H1 (cell line): Measurements from ENCODE around the gene RNF225. TPM values are rescaled to one million over a fixed set of nuclear protein-coding genes. Genes with fewer than 3 reads are reported as not detected.

Source experiments
- RNF2 ChIP-seq: fragments of 200-900, 300-1000 bp; sonication (generic); IDR thresholded peaks from 2 replicates; pipeline ENCODE4 v1.7.1; 2016; ENCODE audit warnings: borderline replicate concordance, low read depth, mild to moderate bottlenecking, antibody characterized with exemption, low read length; ENCODE audit not compliant: poor library complexity, severe bottlenecking; ENCODE audit errors: missing control alignments
- SRF ChIP-seq: IDR thresholded peaks from 2 replicates; pipeline ENCODE4 v1.6.1; 2011; ENCODE audit warnings: mild to moderate bottlenecking, low read depth, low read length, moderate library complexity
- polyA plus RNA-seq, 7 experiments: library from polyadenylated mRNA; depleted of rRNA in 3 of 7; stranded (reverse) in 5 of 7; unstranded in 2 of 7; fragments of >200 nt in 5 of 7; fragments of 200-250 nt in 2 of 7; gene quantifications; 1 replicate in 5 of 7; 2 replicates in 1 of 7; 4 replicates in 1 of 7; pipeline versions ENCODE4 v1.2.1 to v1.2.3, GENCODE V29; 2011 to 2013; ENCODE audit warnings: missing spikeins in 2 of 7, mixed read lengths in 2 of 7
- total RNA-seq: library from RNA; stranded (reverse); fragmentation: NEBNext Ultra II Directional; extraction: Animal tissue kit (Norgen Biotek cat#: 25700); gene quantifications from 2 replicates; pipeline ENCODE4 v1.2.1, GENCODE V29; 2021
- TF ChIP-seq, protein P1 (sequence below), 3 experiments: IDR thresholded peaks; 1 replicate in 2 of 3; 2 replicates in 1 of 3; pipeline versions ENCODE4 v1.5.1 to v1.6.1; 2011; ENCODE audit warnings: low read length in 3 of 3, mild to moderate bottlenecking in 3 of 3, inconsistent platforms in 2 of 3, low read depth in 1 of 3, moderate library complexity in 1 of 3; ENCODE audit not compliant: insufficient read depth in 1 of 3; ENCODE audit errors: control extremely low read depth in 1 of 3
- TF ChIP-seq, protein P2 (sequence below): fragments of 300-600 bp; sonication (generic); IDR thresholded peaks from 2 replicates; pipeline ENCODE4 v1.7.1; 2012; ENCODE audit warnings: low read length, moderate library complexity, mild to moderate bottlenecking, inconsistent platforms; ENCODE audit not compliant: insufficient replicate concordance
- TF ChIP-seq, protein P3 (sequence below): IDR thresholded peaks from 2 replicates; pipeline ENCODE4 v1.6.1; 2012; ENCODE audit warnings: inconsistent platforms

Gene RNF225
- total and polyA plus RNA-seq, 2 of the 8 experiments (the other 6 are each of a cell fraction or from before 2014, with no cell fraction given): 0.17 to 1.0 TPM

DNA sequence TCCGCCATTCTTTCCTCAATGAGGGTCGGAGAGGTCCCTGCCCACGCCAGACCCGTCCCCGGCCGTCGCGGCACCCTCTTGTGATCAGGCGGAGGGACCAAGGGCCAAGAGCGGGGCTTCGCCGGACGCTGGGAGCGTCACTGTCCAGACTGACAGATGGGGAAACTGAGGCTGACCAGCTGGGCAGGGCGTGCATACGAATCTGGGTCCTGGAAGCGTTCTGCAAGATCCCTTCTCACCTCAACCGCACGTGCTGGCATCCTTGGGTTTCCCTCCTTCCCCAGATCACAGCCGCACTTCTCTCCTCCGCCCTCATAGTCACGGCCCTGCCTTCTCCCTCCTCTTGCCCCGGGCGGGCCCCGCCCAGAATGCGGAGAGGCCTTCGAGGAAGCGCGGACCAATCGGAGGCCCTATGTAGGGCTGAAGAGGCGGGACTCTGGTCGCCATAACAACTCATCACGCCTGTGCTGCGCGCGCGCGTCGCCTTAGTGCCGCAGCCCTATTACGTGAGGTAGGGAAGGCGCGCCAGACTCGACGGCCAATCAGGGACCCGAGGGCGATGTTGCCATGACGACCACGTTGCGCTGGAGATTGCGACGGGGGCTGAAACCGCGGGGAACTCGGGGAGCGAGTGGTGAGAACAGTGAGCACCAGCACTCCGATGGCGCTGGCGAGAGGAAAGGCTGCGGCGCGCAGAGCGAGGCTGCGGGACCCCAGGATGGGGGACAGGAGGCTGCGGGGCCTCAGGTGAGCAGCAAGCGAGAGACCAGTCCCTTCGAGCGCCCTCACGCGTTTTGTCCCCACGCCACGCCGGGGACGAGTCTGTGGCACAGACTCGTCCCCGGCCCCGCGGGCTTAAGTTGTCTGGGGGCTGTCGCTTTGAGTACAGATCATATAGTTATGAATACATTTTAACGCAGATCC lies 5.7 kb downstream of the RNF225 start (continued):
- TF ChIP-seq, protein P1, sequence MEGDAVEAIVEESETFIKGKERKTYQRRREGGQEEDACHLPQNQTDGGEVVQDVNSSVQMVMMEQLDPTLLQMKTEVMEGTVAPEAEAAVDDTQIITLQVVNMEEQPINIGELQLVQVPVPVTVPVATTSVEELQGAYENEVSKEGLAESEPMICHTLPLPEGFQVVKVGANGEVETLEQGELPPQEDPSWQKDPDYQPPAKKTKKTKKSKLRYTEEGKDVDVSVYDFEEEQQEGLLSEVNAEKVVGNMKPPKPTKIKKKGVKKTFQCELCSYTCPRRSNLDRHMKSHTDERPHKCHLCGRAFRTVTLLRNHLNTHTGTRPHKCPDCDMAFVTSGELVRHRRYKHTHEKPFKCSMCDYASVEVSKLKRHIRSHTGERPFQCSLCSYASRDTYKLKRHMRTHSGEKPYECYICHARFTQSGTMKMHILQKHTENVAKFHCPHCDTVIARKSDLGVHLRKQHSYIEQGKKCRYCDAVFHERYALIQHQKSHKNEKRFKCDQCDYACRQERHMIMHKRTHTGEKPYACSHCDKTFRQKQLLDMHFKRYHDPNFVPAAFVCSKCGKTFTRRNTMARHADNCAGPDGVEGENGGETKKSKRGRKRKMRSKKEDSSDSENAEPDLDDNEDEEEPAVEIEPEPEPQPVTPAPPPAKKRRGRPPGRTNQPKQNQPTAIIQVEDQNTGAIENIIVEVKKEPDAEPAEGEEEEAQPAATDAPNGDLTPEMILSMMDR (IDR thresholded peaks at IDR 0.05; ENCODE audit: control extremely low read depth in 1 of 3, insufficient read depth in 1 of 3, low read depth in 1 of 3, low read length in 3 of 3): no peak
- TF ChIP-seq, protein P2, sequence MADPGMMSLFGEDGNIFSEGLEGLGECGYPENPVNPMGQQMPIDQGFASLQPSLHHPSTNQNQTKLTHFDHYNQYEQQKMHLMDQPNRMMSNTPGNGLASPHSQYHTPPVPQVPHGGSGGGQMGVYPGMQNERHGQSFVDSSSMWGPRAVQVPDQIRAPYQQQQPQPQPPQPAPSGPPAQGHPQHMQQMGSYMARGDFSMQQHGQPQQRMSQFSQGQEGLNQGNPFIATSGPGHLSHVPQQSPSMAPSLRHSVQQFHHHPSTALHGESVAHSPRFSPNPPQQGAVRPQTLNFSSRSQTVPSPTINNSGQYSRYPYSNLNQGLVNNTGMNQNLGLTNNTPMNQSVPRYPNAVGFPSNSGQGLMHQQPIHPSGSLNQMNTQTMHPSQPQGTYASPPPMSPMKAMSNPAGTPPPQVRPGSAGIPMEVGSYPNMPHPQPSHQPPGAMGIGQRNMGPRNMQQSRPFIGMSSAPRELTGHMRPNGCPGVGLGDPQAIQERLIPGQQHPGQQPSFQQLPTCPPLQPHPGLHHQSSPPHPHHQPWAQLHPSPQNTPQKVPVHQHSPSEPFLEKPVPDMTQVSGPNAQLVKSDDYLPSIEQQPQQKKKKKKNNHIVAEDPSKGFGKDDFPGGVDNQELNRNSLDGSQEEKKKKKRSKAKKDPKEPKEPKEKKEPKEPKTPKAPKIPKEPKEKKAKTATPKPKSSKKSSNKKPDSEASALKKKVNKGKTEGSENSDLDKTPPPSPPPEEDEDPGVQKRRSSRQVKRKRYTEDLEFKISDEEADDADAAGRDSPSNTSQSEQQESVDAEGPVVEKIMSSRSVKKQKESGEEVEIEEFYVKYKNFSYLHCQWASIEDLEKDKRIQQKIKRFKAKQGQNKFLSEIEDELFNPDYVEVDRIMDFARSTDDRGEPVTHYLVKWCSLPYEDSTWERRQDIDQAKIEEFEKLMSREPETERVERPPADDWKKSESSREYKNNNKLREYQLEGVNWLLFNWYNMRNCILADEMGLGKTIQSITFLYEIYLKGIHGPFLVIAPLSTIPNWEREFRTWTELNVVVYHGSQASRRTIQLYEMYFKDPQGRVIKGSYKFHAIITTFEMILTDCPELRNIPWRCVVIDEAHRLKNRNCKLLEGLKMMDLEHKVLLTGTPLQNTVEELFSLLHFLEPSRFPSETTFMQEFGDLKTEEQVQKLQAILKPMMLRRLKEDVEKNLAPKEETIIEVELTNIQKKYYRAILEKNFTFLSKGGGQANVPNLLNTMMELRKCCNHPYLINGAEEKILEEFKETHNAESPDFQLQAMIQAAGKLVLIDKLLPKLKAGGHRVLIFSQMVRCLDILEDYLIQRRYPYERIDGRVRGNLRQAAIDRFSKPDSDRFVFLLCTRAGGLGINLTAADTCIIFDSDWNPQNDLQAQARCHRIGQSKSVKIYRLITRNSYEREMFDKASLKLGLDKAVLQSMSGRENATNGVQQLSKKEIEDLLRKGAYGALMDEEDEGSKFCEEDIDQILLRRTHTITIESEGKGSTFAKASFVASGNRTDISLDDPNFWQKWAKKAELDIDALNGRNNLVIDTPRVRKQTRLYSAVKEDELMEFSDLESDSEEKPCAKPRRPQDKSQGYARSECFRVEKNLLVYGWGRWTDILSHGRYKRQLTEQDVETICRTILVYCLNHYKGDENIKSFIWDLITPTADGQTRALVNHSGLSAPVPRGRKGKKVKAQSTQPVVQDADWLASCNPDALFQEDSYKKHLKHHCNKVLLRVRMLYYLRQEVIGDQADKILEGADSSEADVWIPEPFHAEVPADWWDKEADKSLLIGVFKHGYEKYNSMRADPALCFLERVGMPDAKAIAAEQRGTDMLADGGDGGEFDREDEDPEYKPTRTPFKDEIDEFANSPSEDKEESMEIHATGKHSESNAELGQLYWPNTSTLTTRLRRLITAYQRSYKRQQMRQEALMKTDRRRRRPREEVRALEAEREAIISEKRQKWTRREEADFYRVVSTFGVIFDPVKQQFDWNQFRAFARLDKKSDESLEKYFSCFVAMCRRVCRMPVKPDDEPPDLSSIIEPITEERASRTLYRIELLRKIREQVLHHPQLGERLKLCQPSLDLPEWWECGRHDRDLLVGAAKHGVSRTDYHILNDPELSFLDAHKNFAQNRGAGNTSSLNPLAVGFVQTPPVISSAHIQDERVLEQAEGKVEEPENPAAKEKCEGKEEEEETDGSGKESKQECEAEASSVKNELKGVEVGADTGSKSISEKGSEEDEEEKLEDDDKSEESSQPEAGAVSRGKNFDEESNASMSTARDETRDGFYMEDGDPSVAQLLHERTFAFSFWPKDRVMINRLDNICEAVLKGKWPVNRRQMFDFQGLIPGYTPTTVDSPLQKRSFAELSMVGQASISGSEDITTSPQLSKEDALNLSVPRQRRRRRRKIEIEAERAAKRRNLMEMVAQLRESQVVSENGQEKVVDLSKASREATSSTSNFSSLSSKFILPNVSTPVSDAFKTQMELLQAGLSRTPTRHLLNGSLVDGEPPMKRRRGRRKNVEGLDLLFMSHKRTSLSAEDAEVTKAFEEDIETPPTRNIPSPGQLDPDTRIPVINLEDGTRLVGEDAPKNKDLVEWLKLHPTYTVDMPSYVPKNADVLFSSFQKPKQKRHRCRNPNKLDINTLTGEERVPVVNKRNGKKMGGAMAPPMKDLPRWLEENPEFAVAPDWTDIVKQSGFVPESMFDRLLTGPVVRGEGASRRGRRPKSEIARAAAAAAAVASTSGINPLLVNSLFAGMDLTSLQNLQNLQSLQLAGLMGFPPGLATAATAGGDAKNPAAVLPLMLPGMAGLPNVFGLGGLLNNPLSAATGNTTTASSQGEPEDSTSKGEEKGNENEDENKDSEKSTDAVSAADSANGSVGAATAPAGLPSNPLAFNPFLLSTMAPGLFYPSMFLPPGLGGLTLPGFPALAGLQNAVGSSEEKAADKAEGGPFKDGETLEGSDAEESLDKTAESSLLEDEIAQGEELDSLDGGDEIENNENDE: no peak
- TF ChIP-seq SRF: peak; percentile 49; the same call in 1 of the 2 replicates
- TF ChIP-seq, protein P3, sequence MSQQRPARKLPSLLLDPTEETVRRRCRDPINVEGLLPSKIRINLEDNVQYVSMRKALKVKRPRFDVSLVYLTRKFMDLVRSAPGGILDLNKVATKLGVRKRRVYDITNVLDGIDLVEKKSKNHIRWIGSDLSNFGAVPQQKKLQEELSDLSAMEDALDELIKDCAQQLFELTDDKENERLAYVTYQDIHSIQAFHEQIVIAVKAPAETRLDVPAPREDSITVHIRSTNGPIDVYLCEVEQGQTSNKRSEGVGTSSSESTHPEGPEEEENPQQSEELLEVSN: peak; percentile 99
- no peak for TF ChIP-seq RNF2
